Measurements from ENCODE around the gene LEKR1.

Gene LEKR1

GRCh38 chr3:156915372-156915771 lies 89.2 kb downstream of the LEKR1 start:
- no peak for ATAC-seq
- no peak for TF ChIP-seq PPARA (CRISPR knock-in tag; IDR thresholded peaks at IDR 0.05; ENCODE audit: borderline replicate concordance)
- TF ChIP-seq ZFP3 (CRISPR knock-in tag; IDR thresholded peaks at IDR 0.05) = no peak
- no peak for TF ChIP-seq BACH2 (CRISPR knock-in tag; IDR thresholded peaks at IDR 0.05; ENCODE audit: borderline replicate concordance)
- TF ChIP-seq, protein P1, sequence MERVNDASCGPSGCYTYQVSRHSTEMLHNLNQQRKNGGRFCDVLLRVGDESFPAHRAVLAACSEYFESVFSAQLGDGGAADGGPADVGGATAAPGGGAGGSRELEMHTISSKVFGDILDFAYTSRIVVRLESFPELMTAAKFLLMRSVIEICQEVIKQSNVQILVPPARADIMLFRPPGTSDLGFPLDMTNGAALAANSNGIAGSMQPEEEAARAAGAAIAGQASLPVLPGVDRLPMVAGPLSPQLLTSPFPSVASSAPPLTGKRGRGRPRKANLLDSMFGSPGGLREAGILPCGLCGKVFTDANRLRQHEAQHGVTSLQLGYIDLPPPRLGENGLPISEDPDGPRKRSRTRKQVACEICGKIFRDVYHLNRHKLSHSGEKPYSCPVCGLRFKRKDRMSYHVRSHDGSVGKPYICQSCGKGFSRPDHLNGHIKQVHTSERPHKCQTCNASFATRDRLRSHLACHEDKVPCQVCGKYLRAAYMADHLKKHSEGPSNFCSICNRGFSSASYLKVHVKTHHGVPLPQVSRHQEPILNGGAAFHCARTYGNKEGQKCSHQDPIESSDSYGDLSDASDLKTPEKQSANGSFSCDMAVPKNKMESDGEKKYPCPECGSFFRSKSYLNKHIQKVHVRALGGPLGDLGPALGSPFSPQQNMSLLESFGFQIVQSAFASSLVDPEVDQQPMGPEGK (CRISPR knock-in tag; IDR thresholded peaks at IDR 0.05; ENCODE audit: borderline replicate concordance) = no peak
- TF ChIP-seq CSRNP3 (CRISPR knock-in tag; IDR thresholded peaks at IDR 0.05) = no peak
- no peak for TF ChIP-seq ZNF70 (CRISPR knock-in tag; IDR thresholded peaks at IDR 0.05)
- no peak for TF ChIP-seq ARNTL (CRISPR knock-in tag; IDR thresholded peaks at IDR 0.05; ENCODE audit: borderline replicate concordance, low read depth)
- no peak for TF ChIP-seq RARB (CRISPR knock-in tag; IDR thresholded peaks at IDR 0.05)
- no peak for TF ChIP-seq POU6F1 (CRISPR knock-in tag; IDR thresholded peaks at IDR 0.05; ENCODE audit: borderline replicate concordance, low read depth)

DNA sequence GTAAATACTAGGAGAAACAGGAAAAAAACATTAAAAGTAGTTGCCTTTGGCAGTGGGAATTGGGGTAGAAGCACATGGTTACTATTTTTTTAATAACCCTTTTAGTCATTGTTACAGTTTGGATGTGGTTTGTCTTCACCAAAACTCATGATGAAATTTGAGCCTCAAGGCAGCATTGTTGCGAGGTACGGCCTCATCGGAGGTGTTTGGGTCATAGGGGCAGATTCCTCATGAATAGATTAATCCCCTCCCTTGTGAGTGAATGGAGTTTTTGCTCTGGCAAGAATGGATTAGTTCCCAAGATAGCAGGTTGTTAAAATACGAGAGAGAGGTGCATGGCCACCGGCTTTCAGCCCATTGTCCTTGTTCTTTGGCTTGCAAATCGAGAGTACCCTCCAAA lies 92.6 kb downstream of the LEKR1 start:
- no peak for ATAC-seq
- TF ChIP-seq ZNF8 (CRISPR knock-in tag; IDR thresholded peaks at IDR 0.05) = no peak
- TF ChIP-seq, protein P2, sequence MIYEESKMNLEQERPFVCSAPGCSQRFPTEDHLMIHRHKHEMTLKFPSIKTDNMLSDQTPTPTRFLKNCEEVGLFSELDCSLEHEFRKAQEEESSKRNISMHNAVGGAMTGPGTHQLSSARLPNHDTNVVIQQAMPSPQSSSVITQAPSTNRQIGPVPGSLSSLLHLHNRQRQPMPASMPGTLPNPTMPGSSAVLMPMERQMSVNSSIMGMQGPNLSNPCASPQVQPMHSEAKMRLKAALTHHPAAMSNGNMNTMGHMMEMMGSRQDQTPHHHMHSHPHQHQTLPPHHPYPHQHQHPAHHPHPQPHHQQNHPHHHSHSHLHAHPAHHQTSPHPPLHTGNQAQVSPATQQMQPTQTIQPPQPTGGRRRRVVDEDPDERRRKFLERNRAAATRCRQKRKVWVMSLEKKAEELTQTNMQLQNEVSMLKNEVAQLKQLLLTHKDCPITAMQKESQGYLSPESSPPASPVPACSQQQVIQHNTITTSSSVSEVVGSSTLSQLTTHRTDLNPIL (CRISPR knock-in tag; IDR thresholded peaks at IDR 0.05; ENCODE audit: low read depth) = no peak
- no peak for TF ChIP-seq TSHZ2 (CRISPR knock-in tag; IDR thresholded peaks at IDR 0.05)
- no peak for TF ChIP-seq ESRRG (CRISPR knock-in tag; IDR thresholded peaks at IDR 0.05)
- no peak for TF ChIP-seq TOX (CRISPR knock-in tag; IDR thresholded peaks at IDR 0.05; ENCODE audit: borderline replicate concordance)
- TF ChIP-seq SNAI2 (CRISPR knock-in tag; IDR thresholded peaks at IDR 0.05) = no peak
- TF ChIP-seq TCF4 (CRISPR knock-in tag; IDR thresholded peaks at IDR 0.05; ENCODE audit: borderline replicate concordance) = no peak
- no peak for TF ChIP-seq GLIS3 (CRISPR knock-in tag; IDR thresholded peaks at IDR 0.05)
- TF ChIP-seq ZC3H10 (CRISPR knock-in tag; IDR thresholded peaks at IDR 0.05) = no peak
- TF ChIP-seq CSRNP3 (CRISPR knock-in tag; IDR thresholded peaks at IDR 0.05) = no peak
- no peak for TF ChIP-seq ZFP3 (CRISPR knock-in tag; IDR thresholded peaks at IDR 0.05)
- TF ChIP-seq ZNF70 (CRISPR knock-in tag; IDR thresholded peaks at IDR 0.05) = no peak
- no peak for TF ChIP-seq OSR1 (CRISPR knock-in tag; IDR thresholded peaks at IDR 0.05)
- no peak for TF ChIP-seq BACH2 (CRISPR knock-in tag; IDR thresholded peaks at IDR 0.05; ENCODE audit: borderline replicate concordance)
- no peak for TF ChIP-seq ZNF565 (CRISPR knock-in tag; conservative IDR thresholded peaks at IDR 0.05; ENCODE audit: low read depth)
- no peak for TF ChIP-seq ISL1 (CRISPR knock-in tag; IDR thresholded peaks at IDR 0.05)
- no peak for TF ChIP-seq POU6F1 (CRISPR knock-in tag; IDR thresholded peaks at IDR 0.05; ENCODE audit: borderline replicate concordance, low read depth)
